SK-N-SH (cell line): ENCODE results near the gene FLOT1. TPM values are rescaled to one million over a fixed set of nuclear protein-coding genes. Genes with fewer than 3 reads are reported as not detected.
A peak's percentile ranks its signal among the peaks of the same experiment; 100 is the strongest.

Source experiments
- ELF1 ChIP-seq: IDR thresholded peaks from 2 replicates; pipeline ENCODE4 v1.4.0; 2012
- EP300 ChIP-seq, 2 experiments: IDR thresholded peaks; 2 replicates each; pipeline versions ENCODE4 v1.4.0 to v1.6.1; 2012; ENCODE audit warnings: borderline replicate concordance in 1 of 2, low read depth in 1 of 2, low read length in 1 of 2
- FOXM1 ChIP-seq: IDR thresholded peaks from 2 replicates; pipeline ENCODE4 v1.4.0; 2012; ENCODE audit warnings: low read depth, mild to moderate bottlenecking
- GATA2 ChIP-seq: sonication (generic); formaldehyde crosslinking; IDR thresholded peaks from 2 replicates; pipeline ENCODE4 v1.5.0; 2020; ENCODE audit warnings: mild to moderate bottlenecking, missing genetic modification reagents
- IRF3 ChIP-seq: fragments of 150-350 bp; IDR thresholded peaks from 2 replicates; pipeline ENCODE4 v1.6.1; 2016; ENCODE audit warnings: mild to moderate bottlenecking, low read depth, low read length
- MEF2A ChIP-seq: IDR thresholded peaks from 2 replicates; pipeline ENCODE4 v1.4.0; 2012; ENCODE audit warnings: low read depth, borderline replicate concordance
- NFIC ChIP-seq: IDR thresholded peaks from 2 replicates; pipeline ENCODE4 v1.4.0; 2012; ENCODE audit warnings: borderline replicate concordance
- PBX3 ChIP-seq: IDR thresholded peaks from 2 replicates; pipeline ENCODE4; 2012
- POLR2AphosphoS5 ChIP-seq: IDR thresholded peaks from 2 replicates; pipeline ENCODE4 v1.6.1; 2012; ENCODE audit warnings: low read depth, low read length
- RAD21 ChIP-seq: IDR thresholded peaks from 2 replicates; pipeline ENCODE4 v1.6.1; 2012; ENCODE audit warnings: mild to moderate bottlenecking, low read length
- RCOR1 ChIP-seq: fragments of 150-350 bp; IDR thresholded peaks from 2 replicates; pipeline ENCODE4 v1.6.1; 2017; ENCODE audit warnings: antibody characterized with exemption, low read length
- REST ChIP-seq: IDR thresholded peaks from 2 replicates; pipeline ENCODE4 v1.6.1; 2012; ENCODE audit warnings: mild to moderate bottlenecking, low read depth, low read length, moderate library complexity
- SIN3A ChIP-seq: IDR thresholded peaks from 2 replicates; pipeline ENCODE4 v1.6.1; 2012; ENCODE audit warnings: low read depth, mild to moderate bottlenecking, low read length, moderate library complexity, borderline replicate concordance
- SMC3 ChIP-seq: IDR thresholded peaks from 2 replicates; pipeline ENCODE4 v1.6.1; 2012; ENCODE audit warnings: low read depth, low read length, improper control_type of control experiment
- TAF1 ChIP-seq: IDR thresholded peaks from 2 replicates; pipeline ENCODE4 v1.6.1; 2012; ENCODE audit warnings: low read depth, mild to moderate bottlenecking, low read length, moderate library complexity, borderline replicate concordance
- TCF12 ChIP-seq: IDR thresholded peaks from 2 replicates; pipeline ENCODE4 v1.4.0; 2012
- TEAD4 ChIP-seq: IDR thresholded peaks from 2 replicates; pipeline ENCODE4 v1.4.0; 2012; ENCODE audit warnings: mild to moderate bottlenecking, borderline replicate concordance; ENCODE audit not compliant: insufficient read depth
- ZBTB33 ChIP-seq: IDR thresholded peaks from 2 replicates; pipeline ENCODE4 v1.4.0; 2012; ENCODE audit warnings: low read depth, borderline replicate concordance
- polyA plus RNA-seq, 3 experiments: library from polyadenylated mRNA; depleted of rRNA; stranded (reverse); fragments of >200 nt; gene quantifications; 2 replicates each; pipeline ENCODE4 v1.2.3, GENCODE V29; 2012

Gene FLOT1
- polyA plus RNA-seq, 1 of the 3 experiments (the other 2 are of a cell fraction): 462 TPM

DNA sequence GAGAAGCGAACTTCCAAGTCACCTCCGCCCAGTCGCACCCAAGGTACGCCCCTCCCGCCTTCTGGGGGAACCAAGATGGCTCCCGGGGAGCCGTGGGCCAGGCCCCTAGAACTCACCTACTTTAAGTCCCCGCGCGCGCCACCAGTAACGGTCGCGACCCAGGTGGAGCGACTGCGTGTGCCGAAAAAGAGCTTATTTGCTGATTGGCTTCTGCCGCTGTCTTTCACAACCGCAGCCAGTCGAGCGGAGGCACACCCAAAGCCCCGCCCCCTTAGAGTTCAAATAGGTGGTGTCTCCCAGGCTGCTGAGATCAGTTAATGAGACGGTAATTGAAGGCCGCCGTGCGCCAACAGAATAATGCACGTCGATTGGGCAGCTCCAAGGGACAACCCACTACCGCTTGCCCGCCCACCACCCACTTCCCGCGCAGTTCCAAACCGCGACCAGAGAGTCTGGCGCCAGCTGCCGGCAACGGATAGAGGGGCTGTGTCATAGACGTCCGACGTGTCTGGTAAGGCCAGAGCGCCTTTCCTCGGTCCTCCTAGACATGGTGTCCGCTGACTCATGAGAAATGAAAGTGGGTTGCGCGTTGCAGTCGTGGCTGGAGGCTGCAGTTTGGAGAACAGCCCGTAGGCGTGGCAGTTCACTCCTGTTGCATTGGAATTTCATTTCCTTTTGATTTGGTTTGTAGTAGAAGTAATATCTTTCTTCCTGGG is 25.2 kb downstream of the FLOT1 start, which contains the start of gene MDC1 (continued):
- TF ChIP-seq PBX3 (peak; percentile 99), SIN3A (peak; percentile 98), TCF12 (peak; percentile 69; the same call in 1 of the 2 replicates), TAF1 (peak; percentile 88), RCOR1 (peak; percentile 73; the same call in 1 of the 2 replicates), EP300 (IDR thresholded peaks at IDR 0.05; ENCODE audit: borderline replicate concordance in 1 of 2, low read depth in 1 of 2, low read length in 1 of 2) (peak; percentile 45 to 66; a peak in 2 of 4 replicates), FOXM1 (peak; percentile 91), TEAD4 (no peak; the same call in 1 of the 2 replicates), MEF2A (peak; percentile 8; the same call in 1 of the 2 replicates), ELF1 (peak; percentile 68), ZBTB33 (peak; percentile 89), SMC3 (peak; percentile 20; the same call in 1 of the 2 replicates), NFIC (peak; percentile 42; the same call in 1 of the 2 replicates), IRF3 (peak; percentile 59), REST (0 out of 2 replicates have a peak, but pooled peaks have one; percentile 20), POLR2AphosphoS5 (peak; percentile 48), GATA2 (CRISPR knock-in tag) (no peak), RAD21 (0 out of 2 replicates have a peak, but pooled peaks have one; percentile 16)
